CD4-positive, alpha-beta T cell treated with Interleukin-12 subunit alpha and Interleukin-12 subunit beta, for 1 hour (primary cell): Measurements from ENCODE around the gene EGFL6.

Source experiments
- DNase-seq: peaks from one replicate; pipeline ENCODE4 v3.0.0-alpha.2; 2020

Gene EGFL6, protein sequence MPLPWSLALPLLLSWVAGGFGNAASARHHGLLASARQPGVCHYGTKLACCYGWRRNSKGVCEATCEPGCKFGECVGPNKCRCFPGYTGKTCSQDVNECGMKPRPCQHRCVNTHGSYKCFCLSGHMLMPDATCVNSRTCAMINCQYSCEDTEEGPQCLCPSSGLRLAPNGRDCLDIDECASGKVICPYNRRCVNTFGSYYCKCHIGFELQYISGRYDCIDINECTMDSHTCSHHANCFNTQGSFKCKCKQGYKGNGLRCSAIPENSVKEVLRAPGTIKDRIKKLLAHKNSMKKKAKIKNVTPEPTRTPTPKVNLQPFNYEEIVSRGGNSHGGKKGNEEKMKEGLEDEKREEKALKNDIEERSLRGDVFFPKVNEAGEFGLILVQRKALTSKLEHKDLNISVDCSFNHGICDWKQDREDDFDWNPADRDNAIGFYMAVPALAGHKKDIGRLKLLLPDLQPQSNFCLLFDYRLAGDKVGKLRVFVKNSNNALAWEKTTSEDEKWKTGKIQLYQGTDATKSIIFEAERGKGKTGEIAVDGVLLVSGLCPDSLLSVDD

DNA sequence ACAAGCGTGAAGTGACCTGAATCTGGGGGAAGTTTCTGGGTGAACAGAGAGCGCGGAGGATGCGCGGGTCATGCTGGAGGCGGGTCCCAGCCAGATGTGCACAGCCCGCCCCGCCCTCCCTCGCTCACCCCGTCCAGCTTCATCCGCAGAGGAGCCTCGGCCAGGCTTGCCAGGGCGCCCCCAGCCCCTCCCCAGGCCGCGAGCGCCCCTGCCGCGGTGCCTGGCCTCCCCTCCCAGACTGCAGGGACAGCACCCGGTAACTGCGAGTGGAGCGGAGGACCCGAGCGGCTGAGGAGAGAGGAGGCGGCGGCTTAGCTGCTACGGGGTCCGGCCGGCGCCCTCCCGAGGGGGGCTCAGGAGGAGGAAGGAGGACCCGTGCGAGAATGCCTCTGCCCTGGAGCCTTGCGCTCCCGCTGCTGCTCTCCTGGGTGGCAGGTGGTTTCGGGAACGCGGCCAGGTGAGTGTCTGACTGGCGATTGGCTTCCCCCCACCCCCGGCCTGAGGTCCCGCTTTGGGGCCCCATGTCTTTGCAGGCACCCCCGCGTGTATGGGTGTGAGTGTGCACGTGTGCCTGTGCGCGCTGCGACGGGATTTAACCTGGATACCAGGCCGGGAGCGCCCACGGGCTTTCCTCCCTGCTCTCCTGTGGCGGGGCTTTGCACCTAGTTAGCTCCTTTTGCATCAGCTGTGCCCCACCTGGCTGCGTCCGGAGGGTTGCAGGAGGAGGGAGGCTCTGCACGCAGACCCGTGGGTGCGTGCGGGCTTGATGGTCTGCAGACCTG lies at the start of gene EGFL6:
Gene EGFL6, plus strand, starts transcription at position 123 of the 782 bp plus-strand sequence. Its CDS starts 261 bp downstream, at position 384.
- no peak for DNase-seq

DNA sequence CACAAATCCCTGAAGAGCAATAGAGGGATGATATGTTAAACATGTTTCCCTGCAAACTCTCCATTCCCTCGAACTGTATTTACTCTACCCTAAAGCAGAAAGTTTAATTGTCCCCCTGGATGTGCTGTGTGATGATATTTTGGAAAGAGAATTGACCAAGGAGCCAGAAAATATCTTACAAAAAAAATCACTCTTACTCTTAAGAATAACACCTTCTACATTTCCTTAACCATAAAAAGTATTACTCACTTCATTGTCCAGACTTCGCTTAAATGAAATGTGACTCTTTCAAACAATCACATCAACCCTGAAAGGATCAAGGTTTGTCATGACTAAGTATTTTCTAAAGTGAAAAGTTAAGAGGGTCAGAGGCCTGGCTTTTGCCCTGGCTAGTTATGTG lies 49.0 kb upstream of the EGFL6 start:
- DNase-seq: no peak

DNA sequence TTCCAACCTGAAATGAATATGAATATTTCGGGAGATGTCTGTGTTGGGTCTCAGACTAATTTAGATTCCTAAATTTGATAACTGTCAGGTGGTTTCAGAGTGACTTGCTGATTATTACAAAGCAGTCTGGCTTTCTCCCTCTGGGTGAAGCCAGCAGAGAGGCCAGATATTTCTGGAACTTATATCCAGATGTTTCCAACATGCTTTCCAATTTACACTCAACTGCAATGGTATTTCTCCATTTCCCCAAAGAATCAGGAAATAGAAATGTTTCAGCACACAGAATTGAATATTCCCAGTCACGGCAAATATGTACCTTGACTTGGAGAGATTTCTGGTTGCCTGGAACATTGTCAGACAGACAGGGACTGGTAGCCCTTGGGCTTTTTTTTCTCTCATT lies 48.5 kb upstream of the EGFL6 start:
- DNase-seq: no peak

DNA sequence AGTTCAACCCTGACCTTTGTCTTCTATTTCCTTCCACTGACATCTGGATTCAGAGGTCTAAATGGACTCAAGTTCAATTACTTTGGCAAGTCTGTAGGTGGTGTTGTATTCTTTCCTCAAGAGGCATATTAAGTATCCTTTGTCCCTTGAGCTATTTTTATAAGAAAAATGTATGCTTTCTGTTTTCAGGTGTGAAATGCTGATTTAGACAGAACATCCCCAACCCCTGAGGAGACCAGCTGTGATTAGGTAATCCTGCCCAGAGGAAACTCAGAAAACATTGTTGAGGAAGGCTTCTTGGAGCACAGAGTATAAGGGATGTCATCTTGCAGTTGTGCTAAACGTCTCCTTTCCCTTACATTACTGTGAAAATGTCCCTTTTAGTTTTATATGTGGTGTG lies 46.6 kb upstream of the EGFL6 start:
- no peak for DNase-seq

DNA sequence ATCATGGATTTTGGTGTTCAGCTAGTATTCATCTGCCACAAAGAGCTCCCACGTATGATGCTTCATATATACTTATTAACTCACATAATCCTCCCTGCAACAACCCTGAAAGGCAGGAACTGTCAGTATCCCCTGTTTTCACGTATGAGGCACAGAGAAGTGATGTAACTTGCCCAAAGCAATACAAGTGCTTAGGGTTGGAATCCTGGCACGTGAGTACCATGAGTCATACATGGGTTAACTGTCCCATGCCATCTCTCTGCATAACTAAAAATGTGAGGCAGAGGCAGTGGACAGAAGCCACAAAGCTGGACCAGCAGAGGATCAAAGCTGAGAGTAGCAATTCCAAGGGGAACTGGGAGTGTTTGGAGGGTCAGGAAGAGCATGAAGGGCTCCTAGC lies 35.7 kb upstream of the EGFL6 start:
- DNase-seq: no peak

DNA sequence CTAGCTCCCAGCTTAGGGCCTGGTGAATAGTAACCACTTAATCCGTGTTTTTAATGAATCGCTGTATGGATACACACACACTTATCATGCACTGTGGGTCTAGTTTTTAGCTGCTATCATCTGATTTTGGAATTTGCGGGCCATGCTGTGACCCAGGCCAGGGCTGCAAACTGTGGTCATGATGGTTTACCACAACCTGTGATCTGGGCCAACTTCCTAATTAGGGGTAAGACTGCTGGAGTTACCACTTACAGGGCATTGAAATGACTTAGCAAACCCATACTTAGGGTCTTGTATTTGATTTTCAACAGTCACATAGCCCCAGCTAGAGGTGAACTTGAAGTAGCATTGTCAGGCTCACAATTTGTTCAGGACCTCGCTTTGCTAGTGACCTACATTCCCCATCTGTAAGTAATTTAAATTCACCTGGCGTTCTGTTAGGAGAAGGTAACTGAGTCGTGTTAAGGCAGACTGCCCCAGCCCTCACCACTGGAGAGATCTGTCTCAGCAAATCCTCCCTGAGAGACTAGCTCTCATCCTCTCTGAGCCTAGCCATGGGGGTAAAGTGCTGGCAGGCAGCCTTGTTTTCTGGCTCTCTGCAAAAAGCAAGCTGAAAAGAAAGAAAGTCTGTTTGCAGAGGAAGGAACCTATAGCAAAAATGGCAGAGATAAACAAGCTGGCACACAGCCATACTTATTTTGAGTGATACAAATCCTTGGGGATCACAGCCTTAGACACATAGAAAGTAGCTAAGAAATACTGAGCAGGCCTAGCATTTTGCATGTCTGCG lies 33.8 kb upstream of the EGFL6 start:
- no peak for DNase-seq

DNA sequence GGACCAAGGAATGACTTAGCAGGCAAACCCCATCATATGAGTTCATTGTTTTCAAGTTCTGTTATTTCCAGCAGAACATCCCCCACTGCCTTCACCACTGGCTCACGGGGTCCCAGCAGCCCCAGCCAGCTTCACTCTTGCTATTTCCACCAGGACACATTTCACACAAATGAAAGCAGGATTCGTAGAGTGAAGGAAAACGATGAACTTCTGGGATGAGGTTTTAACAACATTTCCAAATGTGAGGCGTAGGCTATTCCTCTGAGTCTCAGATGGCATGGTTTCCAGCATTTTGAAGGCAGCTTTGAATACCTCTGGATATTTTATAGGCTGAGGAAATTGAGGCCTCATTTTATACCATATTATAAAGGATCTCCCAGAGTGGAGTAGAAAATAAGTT lies 32.9 kb upstream of the EGFL6 start:
- DNase-seq: no peak

DNA sequence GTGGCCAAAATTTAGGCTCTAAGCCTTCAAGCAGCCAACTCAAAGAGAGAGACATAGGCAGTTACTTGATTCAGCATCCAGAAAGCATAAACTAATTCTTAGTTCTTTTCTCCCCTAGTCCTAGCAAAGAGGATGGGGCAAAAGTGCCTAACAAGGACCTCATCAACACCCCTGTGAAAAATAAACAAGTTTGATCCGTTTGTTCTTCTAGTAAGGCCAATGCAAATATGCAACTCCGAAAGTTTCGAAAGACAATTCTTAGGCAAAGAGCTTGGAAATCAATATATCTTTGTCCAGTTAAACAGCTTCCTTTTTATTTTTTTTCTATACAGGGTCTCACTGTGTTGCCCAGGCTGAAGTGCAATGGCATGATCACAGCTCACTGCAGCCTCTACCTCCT lies 31.0 kb upstream of the EGFL6 start:
- no peak for DNase-seq

DNA sequence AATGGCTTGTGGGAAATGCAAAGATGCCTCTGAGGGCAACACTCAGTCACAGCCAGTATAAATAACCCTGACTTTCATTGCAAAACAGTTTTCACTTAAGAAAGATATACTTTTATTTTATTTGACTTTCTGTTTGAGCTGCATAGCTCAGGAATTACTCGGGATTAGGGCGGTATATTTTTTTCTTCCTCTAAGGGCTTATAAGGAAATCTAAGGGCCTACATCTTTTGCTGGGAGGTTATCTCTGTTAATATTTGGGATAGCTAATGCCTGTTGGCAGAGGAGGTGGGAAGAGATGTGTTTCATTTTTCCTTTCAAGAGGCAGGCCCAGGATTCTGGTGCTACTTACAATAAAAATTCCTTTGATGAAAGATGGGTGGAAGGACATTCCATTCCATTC lies 28.8 kb upstream of the EGFL6 start:
- no peak for DNase-seq

DNA sequence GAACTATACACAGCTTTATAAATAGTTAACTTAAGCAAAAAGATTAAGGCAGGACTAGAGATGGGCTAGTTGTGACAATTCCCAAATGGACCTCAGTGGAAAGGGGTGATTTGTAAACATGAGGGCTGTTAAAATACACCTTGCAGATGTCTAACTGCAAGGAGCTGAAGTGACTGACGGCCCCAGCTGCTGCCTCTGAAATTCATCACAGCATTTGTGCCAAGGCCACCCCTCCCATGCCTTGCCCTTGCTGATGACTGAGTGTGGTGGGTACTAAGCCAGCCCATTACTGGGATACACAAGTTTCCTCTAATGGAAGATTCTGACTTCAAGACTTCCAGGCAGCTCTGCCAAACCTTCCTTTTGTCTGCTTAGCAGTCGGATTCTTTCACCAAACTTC lies 23.7 kb upstream of the EGFL6 start:
- no peak for DNase-seq

DNA sequence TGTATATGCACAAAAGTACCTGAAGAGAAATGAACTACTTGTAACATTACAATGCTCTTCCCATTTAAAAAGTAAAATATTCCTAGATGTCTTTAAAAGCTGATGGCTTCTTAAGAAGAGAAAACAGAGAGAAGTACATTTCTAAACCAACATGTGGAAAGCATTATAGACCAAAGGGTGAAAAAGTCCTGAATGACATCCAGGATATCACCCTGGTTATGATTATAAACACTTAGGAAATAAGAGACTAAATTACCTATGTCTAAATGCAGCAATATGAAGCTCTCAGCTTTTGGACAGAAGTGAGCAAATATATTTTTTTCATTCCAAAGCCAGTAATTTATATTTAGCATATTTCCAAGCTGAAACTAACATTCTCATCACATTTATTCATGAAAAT lies 21.7 kb upstream of the EGFL6 start:
- no peak for DNase-seq

DNA sequence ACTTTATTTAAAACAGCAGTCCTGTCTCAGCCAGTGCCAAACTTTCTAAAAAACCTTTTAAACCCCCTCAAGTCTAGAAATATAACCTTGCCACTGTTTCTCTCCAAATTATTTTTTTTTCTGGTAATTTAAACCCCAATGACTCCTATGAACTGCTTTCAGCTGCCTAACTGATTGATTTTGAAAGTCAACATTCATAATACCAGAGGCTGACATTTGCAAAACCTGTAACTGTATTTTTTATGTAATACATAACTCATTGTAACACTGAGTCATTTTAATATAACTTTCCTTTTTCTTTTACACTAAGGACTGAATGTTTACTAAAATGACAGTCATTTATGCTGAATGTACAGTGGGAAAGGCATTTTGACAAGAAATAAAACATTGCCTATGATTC lies 19.1 kb upstream of the EGFL6 start:
- no peak for DNase-seq

DNA sequence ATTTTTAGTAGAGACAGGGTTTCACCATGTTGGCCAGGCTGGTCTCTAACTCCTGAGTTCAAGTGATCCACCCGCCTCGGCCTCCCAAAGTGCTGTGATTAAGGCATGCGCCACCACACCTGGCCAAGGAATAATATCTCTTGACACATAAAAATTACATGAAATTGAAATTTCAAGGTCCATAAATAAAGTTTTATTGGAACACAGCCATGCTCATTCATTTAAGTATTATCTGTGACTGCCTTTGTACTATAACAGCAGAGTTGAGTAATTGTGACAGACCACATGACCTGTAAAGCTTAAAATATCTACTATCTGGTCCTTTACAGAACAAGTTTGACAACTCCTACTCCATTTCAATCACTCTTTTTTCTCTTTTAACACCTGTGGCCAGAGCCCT lies 17.8 kb upstream of the EGFL6 start:
- DNase-seq: no peak

DNA sequence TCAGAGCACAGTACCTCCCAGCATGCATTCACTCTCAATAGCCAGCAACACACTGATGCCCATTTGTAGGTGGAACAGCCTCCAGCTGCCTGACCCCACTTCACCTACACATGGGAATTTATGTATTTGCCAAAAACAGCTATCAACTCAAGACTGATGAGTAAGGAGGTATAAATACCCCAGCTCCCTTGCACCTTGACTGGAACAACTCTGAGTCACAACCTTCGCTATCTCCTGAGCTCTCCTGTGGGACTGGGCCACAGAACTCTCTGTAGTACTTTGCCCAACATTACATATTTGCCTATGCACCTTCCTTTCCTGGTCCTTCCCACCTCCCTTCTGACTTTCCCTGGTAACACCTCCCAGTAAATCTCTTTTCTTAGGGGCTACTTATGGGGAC lies 16.5 kb upstream of the EGFL6 start:
- DNase-seq: no peak

DNA sequence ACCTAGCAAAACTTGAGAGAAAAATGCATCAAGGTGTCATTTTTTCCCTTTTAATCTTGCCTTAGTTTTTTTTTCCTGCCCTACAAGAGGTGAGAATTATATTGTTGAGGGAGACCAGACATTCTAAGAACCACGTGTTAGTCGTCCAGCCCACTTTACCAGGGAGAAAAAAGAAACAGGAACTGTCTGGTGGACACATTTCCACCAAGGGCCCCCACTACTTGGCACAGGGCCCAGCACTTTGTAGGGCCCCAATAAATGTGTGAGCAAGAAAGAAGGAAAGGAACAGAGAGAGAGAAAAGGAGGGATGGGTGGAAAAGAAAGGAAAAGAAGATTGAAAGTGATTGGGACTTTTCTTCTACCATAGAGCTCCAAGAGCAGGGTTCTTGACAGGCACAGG lies 3.9 kb upstream of the EGFL6 start:
- no peak for DNase-seq

DNA sequence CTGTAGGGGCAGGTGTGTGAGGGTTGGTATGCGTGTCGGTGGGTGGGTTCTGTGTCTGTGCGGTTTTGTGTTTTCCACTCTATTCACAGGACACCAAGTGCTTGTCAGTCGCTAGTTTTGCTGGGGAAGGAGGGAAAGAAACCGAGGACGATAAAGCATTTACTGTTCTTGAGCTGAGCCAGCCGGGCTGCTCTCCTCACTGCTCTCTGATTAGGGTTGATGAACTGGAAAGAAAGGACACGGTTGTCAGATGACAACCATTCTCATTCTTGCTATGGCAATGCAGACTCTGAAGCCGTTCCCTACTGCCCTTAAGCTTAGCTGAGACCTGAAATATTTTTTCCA lies 832 bp downstream of the EGFL6 start:
- DNase-seq: no peak

DNA sequence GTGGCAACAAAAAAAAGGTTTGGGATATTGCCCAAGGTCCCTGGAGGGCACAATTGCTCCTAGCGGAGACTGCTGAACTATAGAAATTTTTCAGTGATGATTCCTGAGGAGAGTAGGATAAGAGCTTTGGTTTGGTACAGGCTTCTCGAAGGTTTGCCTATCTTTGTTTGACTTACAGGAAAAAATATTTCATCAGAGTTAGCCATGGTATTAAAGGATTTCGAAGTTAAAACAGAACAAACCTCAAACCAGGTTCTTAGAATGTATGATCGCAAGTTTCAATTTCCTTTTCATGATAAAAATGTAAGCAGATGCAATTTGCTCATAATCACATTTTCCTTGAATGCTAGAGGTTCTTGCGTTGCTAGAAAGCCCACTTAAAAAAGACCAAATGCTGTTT lies 1.7 kb downstream of the EGFL6 start:
- DNase-seq: no peak

DNA sequence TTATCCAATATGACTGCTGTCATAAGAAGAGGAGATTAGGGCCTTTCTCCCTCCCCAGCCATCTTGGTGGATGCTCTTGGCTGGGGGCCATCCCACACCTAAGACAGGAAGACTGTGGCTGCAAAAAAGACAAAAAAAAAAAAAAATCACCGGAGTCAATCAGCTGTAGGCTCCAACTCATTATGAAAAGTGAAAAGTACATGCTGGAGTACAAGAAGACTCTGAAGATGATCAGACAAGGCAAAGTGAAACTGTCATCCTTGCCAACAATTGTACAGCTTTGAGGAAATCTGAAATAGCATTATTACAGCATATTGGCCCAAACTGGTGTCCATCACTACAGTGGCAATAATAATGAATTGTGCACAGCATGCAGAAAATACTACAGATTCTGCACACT lies 5.2 kb downstream of the EGFL6 start:
- DNase-seq: no peak

DNA sequence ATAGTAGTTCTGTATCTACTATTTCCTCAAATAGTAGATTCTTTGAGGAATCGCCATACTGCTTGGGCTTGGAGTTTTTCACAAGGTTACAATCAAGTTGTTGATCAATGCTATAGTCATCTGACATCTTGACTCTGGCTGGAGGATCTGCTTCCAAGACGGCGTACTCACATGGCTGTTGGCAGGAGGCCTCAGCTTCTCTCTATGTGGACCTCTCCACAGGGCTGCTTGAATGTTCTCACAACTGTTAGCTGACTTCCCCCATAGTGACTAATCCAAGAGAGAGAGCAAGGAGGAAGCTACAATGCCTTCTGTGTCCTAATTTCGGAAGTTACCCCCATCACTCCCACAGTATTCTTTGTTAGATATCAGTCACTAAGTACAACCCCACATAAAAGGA lies 10.3 kb downstream of the EGFL6 start:
- DNase-seq: no peak

DNA sequence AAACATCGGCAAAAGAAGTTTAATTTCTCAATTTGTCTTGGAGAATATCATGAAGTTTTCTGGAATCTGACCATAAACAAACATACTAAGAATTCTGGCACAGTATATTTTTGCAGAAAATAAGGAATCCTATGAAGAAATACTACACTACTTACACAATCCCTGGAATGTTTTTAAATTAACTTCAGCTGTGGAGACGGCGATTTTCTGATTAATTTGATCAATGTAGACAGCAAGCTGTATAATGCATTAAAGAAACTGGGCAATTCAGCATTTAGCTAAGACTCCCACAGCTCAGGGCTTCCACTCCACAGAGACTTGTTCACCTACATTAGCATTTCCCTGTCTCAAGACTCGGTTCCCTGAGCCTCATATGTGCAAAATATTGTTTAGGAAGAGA lies 12.2 kb downstream of the EGFL6 start:
- no peak for DNase-seq

DNA sequence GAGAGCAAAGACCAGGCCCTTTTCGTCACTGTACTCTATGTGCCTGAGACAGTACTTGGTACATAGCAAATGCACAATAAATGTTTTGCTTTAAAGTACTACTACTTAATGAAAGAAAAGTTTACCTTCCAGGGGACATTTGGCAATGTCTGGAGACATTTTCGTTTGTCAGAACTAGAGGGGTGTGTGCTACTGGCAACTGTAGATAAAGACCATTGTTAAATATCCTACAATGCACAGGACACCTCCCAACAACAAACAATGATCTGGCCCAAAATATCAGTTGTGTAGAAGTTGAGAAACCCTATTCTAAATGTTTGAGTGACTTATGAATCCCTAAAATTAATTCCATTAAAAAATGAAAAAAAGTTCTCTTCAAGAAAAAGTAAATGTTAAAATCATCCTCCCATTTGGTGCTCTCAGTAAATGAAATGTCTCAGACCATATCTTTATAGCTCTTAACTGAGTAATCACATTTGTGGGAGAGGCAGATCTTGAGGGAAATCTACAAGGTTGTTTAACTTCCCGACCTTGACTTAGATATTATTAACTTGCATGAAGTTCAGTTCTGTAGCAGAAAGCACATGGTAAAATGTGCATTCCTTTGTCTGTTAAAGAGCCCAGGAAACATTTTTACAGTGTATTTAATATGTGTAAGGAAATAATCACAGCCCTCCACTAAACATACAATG lies 18.5 kb downstream of the EGFL6 start:
- DNase-seq: no peak

DNA sequence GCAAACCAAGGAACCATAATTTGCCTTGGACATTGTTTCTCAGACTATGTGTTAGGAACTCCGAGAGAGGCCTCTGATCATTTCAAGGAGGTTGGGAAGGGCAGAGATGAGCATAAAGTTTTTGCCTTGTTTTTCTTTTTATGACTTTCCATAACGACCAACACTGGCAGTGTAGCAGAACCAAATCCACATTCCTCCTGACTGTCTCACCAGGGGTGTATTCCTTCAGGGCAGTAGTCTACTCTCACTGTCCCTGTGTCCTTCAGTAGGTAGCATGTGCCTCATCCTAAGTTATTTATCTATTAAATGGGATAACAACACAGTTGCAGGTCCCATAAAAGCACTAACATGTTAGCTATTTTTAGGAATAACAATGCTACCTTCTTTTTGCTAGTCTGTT lies 20.8 kb downstream of the EGFL6 start:
- DNase-seq: no peak

DNA sequence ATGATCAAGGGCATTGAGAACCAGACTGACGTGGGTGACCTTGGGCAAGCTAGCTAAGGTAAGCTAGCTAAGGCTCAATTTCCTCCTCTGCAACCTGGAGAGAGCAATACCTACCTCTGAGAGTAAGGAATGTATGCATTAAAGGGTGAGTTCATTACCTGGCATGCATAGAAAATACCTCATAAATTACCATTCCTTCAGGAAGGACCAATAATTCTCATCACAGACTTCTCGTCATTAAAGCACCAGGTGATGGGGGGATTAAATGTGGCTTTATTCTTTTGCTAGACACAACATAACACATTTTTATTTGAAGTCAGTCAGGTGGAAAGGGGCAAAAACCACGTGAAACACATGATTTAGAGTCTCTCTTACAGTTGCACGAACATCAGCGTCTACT lies 21.5 kb downstream of the EGFL6 start:
- no peak for DNase-seq
